SHP77 (cell line): ENCODE measurements around the gene MMD.
"Not testable (repeated sequence)": the region's sequence is repeated elsewhere in the genome, so short reads cannot be mapped to it uniquely, and the experiment has no call there.

Experiments used
- DNase-seq, 2 experiments: peaks; one replicate each; lab custom pipeline; 2025; lab: John Stamatoyannopoulos, UW

Gene MMD

GRCh38 chr17:55444471-55445441 is 23.1 kb upstream of the MMD start:
- DNase-seq: no peak

GRCh38 chr17:55443904-55444303 is 22.3 kb upstream of the MMD start:
- DNase-seq: no peak

- DNase-seq: no peak
These were observed 21.5 kb upstream of the MMD start for GRCh38 chr17:55442953-55443683.

GRCh38 chr17:55442462-55442861 is 20.8 kb upstream of the MMD start:
- DNase-seq: no peak

- peak in 1 of 2 experiments; percentile 7 for DNase-seq
These were observed 19.9 kb upstream of the MMD start for GRCh38 chr17:55441544-55441943.

GRCh38 chr17:55440391-55440790 is 18.8 kb upstream of the MMD start:
- DNase-seq: no peak

- DNase-seq: no peak
These were observed 15.5 kb upstream of the MMD start for GRCh38 chr17:55437159-55437605.

- DNase-seq: no peak
These were observed 14.9 kb upstream of the MMD start for GRCh38 chr17:55436224-55437158.

GRCh38 chr17:55435408-55435807 is 13.8 kb upstream of the MMD start:
- DNase-seq: no peak

- DNase-seq: no peak
These were observed 13.1 kb upstream of the MMD start for GRCh38 chr17:55434721-55435120.

GRCh38 chr17:55433629-55434422 is 12.2 kb upstream of the MMD start:
- DNase-seq: no peak

- no peak for DNase-seq
These were observed 11.5 kb upstream of the MMD start for GRCh38 chr17:55433029-55433628.

GRCh38 chr17:55432358-55433028 is 10.9 kb upstream of the MMD start:
- DNase-seq: no peak

GRCh38 chr17:55431914-55432313 is 10.3 kb upstream of the MMD start:
- DNase-seq: not testable (repeated sequence)

GRCh38 chr17:55430541-55431288 is 9.1 kb upstream of the MMD start:
- DNase-seq: no peak

- no peak for DNase-seq
These were observed 5.9 kb upstream of the MMD start for GRCh38 chr17:55427587-55427882.

GRCh38 chr17:55426851-55427586 is 5.4 kb upstream of the MMD start:
- no peak for DNase-seq

- DNase-seq: no peak
These were observed 3.4 kb upstream of the MMD start for GRCh38 chr17:55424893-55425540.
